ENCODE results near the gene NRL. TPM values are rescaled to one million over a fixed set of nuclear protein-coding genes. Genes with fewer than 3 reads are reported as not detected.
A peak's percentile ranks its signal among the peaks of the same experiment; 100 is the strongest.

The NRL gene
- total RNA-seq: 1 to 10 TPM; 2.6 to 9.8 (median 4.4) TPM

DNA sequence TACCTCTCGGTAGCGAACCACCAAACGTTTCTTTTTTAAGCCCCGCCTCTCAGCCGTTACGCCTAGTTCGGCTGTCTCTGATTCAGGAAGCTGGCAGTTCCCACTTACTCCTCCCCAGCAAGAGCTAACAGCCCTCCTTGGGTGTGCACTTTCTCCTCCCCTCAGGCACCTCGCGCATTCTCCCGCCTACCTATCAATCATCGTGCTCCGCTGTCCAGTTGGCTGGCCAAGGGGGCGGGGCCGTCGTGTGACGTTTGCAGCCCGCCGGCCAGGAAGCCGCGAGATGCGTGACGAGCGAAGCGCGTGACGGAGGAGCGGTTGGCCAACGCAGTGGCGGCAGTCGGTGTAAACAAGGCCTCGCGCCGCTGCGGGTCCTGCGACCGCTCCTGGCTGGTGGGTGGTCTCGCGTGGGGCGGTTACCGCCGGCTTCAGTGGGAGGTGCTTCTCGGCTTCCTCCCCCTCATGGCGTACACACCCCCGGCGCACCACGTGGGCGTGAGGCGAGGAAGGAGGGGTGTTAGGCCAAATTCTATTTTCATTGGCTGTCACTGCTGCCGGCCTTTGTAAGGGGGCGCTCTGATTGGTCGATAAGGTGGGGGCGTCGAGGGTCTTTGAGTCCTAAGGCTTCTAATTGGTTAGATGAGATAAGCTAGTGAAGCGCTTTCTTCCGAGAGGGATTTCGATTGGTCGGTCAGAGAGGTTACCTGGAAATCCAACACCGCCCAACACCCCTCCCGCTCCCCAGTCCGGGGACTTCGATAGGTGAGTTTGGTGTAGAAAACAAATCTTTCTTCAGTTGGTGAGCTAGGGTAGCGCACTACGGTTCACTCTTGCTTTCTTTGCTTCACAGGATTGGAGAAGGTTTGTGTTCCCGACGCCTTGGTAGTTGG is at the start of gene NRL, which contains the start of gene DCAF11:
NRL (minus strand) TSS at position 418 of the 890 bp plus-strand sequence. CDS start 32,101 bp downstream, outside the sequence.
DCAF11 (plus strand) TSS at position 246 of the 890 bp plus-strand sequence. CDS start 818 bp downstream, outside the sequence.
- H3K9me3 ChIP-seq: no peaks in the 10 kb centered on the region
- peaks cover 10 to 30% (median 25%) of the 10 kb centered on the region in 4 donors for H3K36me3 ChIP-seq
- DNase-seq (peak; percentile 99), ATAC-seq (ENCODE audit: low FRiP score in 2 of 2) (peak; percentile 97 to 98)
- 0% methylated on average over 35 to 55 of the region's 65 CpGs for WGBS, 2 donors
- H3K27me3 ChIP-seq: no peaks in the 10 kb centered on the region
- H3K4me1 ChIP-seq: peaks cover 14 to 30% (median 25%) of the 10 kb centered on the region in 4 donors
- H3K4me3 ChIP-seq: peak within 1 kb of the TSS; percentile 65 to 73 (median 68)
- peak within 1 kb of the TSS; percentile 97 to 100 (median 99) for H3K27ac ChIP-seq
- TF ChIP-seq CTCF (IDR thresholded peaks at IDR 0.05) (peak in 2 of 6 experiments; percentile 10 to 35), EP300 (IDR thresholded peaks at IDR 0.05) (peak in 1 of 4 donors; percentile 88), POLR2A (IDR thresholded peaks at IDR 0.05) (peak in 2 of 4 donors; percentile 38 to 61), POLR2AphosphoS5 (IDR thresholded peaks at IDR 0.05) (peak; percentile 76 to 92)

DNA sequence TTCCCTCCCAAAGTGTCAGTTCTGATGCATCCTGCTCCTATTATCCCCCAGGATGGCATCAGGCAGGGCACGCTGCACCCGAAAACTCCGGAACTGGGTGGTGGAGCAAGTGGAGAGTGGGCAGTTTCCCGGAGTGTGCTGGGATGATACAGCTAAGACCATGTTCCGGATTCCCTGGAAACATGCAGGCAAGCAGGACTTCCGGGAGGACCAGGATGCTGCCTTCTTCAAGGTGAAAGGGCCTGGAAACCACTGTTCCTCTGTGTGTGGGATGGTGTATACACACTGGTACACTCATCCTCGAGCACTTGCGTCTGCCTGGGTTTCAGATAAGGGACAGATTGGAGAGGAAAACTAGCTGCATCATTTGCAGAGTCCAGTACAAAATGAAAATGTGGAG is 47.3 kb upstream of the NRL start:
- Histone ChIP-seq H3K36me3 (peaks cover 46 to 75% (median 64%) of the 10 kb centered on the region in 4 donors), H3K27ac (peak overlapping the region; percentile 89 to 99 (median 90)), H3K27me3 (no peaks in the 10 kb centered on the region), H3K4me3 (peak overlapping the region; percentile 49 to 84 (median 70)), H3K9me3 (no peaks in the 10 kb centered on the region), H3K4me1 (peaks cover 30 to 52% (median 31%) of the 10 kb centered on the region in 4 donors)
- DNase-seq (no peak), ATAC-seq (ENCODE audit: low FRiP score in 2 of 2) (no peak)
- TF ChIP-seq CTCF (IDR thresholded peaks at IDR 0.05) (no peak), POLR2AphosphoS5 (IDR thresholded peaks at IDR 0.05) (no peak), POLR2A (IDR thresholded peaks at IDR 0.05) (no peak), EP300 (IDR thresholded peaks at IDR 0.05) (no peak)
- WGBS, 2 donors: 23 to 42% methylated on average over 8 of the region's 8 CpGs

- Histone ChIP-seq H3K27ac (peak within 1 kb of the TSS; percentile 89 to 99 (median 90)), H3K27me3 (no peaks in the 10 kb centered on the region), H3K9me3 (no peaks in the 10 kb centered on the region), H3K4me3 (peak within 1 kb of the TSS; percentile 49 to 84 (median 70)), H3K4me1 (peaks cover 30 to 52% (median 31%) of the 10 kb centered on the region in 4 donors), H3K36me3 (peaks cover 48 to 75% (median 65%) of the 10 kb centered on the region in 4 donors)
- 0% methylated on average over 8 to 12 of the region's 12 CpGs for WGBS, 2 donors
- DNase-seq: peak; percentile 92 to 98
- peak in 3 of 4 donors; percentile 19 to 97 (median 71) for TF ChIP-seq EP300 (IDR thresholded peaks at IDR 0.05)
- TF ChIP-seq CTCF (IDR thresholded peaks at IDR 0.05): peak; percentile 90 to 99 (median 99)
- TF ChIP-seq POLR2A (IDR thresholded peaks at IDR 0.05): peak in 3 of 4 donors; percentile 61 to 87 (median 70)
- peak; percentile 93 to 98 for TF ChIP-seq POLR2AphosphoS5 (IDR thresholded peaks at IDR 0.05)
- peak; percentile 95 to 96 for ATAC-seq (ENCODE audit: low FRiP score in 2 of 2)
Measured at GRCh38 chr14:24160850-24161804, 46.4 kb upstream of the NRL start, which contains the start of gene IRF9. TSS of gene IRF9 (plus strand) at chr14:24161265. CDS start at chr14:24162145, 880 bp downstream.

- TF ChIP-seq EP300 (IDR thresholded peaks at IDR 0.05) (no peak), POLR2A (IDR thresholded peaks at IDR 0.05) (no peak), POLR2AphosphoS5 (IDR thresholded peaks at IDR 0.05) (no peak), CTCF (IDR thresholded peaks at IDR 0.05) (no peak)
- no peaks in the 10 kb centered on the region for H3K27me3 ChIP-seq
- no peak for ATAC-seq (ENCODE audit: low FRiP score in 2 of 2)
- DNase-seq: no peak
- H3K36me3 ChIP-seq: peaks cover 49 to 75% (median 65%) of the 10 kb centered on the region in 4 donors
- WGBS, 2 donors: 87 to 96% methylated on average over 3 to 4 of the region's 4 CpGs
- H3K4me1 ChIP-seq: peaks cover 30 to 48% (median 31%) of the 10 kb centered on the region in 4 donors
- H3K4me3 ChIP-seq: no peak overlapping the region
- peak overlapping the region; percentile 89 to 99 (median 90) for H3K27ac ChIP-seq
- H3K9me3 ChIP-seq: no peaks in the 10 kb centered on the region
Measured at GRCh38 chr14:24160499-24160849, 45.7 kb upstream of the NRL start.
